Measurements from ENCODE around the gene AR. TPM values are rescaled to one million over a fixed set of nuclear protein-coding genes. Genes with fewer than 3 reads are reported as not detected.

Gene AR
- total and polyA plus RNA-seq, 2 of the 4 experiments (the other 2 are of a cell fraction), result 1.5 to 4.7 TPM

- CTCF ChIA-PET, result no interaction called here
- no peak overlapping the region for H4K8ac ChIP-seq (ENCODE audit: low read depth in 2 of 2, low read length in 2 of 2)
- H3K4ac ChIP-seq (ENCODE audit: low read depth, low read length), result no peak overlapping the region
- H3K18ac ChIP-seq (ENCODE audit: low read depth, low read length), result no peak overlapping the region
- H2BK15ac ChIP-seq (ENCODE audit: low read depth, low read length), result no peak overlapping the region
- H3K27me3 ChIP-seq (ENCODE audit: control insufficient read depth, insufficient read depth, low read length), result peaks cover 4% of the 10 kb centered on the region
- H3K4me3 ChIP-seq (ENCODE audit: insufficient read depth, low read depth, low read length), result no peak overlapping the region
- no peak overlapping the region for H4K5ac ChIP-seq (ENCODE audit: low read depth, low read length)
- POLR2A ChIA-PET (ENCODE audit: unreplicated experiment), result no interaction called here
- no peak overlapping the region for H4K91ac ChIP-seq (ENCODE audit: insufficient read depth, low read depth, low read length)
- no peak overlapping the region for H2AK9ac ChIP-seq (replicated peaks; ENCODE audit: low read depth, low read length, poor library complexity)
- dilution Hi-C loops (cut with HindIII; ENCODE audit: low sequenced_read_pairs, unreplicated experiment) (no loop called here), intact Hi-C loops (cut with micrococcal nuclease) (no loop called here), in situ Hi-C loops (cut with MboI; ENCODE audit: low sequenced_read_pairs) (no loop called here)
- H3K14ac ChIP-seq (replicated peaks; ENCODE audit: low read depth, low read length), result no peak overlapping the region
- no peak overlapping the region for H3K9ac ChIP-seq (ENCODE audit: low read depth, low read length)
- H3K9me1 ChIP-seq (ENCODE audit: insufficient read depth, low read length), result no peaks in the 10 kb centered on the region
- no peaks in the 10 kb centered on the region for H3K9me3 ChIP-seq (ENCODE audit: control insufficient read depth, insufficient read depth, low read length)
- DNase-seq, result no peak
- H4K20me1 ChIP-seq (ENCODE audit: insufficient read depth, low read length), result no peaks in the 10 kb centered on the region
- no peak overlapping the region for H3K23ac ChIP-seq (ENCODE audit: low read depth, low read length)
- no peaks in the 10 kb centered on the region for H3K4me1 ChIP-seq (ENCODE audit: control insufficient read depth, insufficient read depth, low read length)
- H3K56ac ChIP-seq (ENCODE audit: extremely low read depth, insufficient read depth, low read length), result no peak overlapping the region
- no CpG with 5 or more reads among the region's 2 CpGs for WGBS, 2 experiments (ENCODE audit: extremely low coverage in 2 of 2, insufficient read length in 1 of 2)
- H2BK5ac ChIP-seq (ENCODE audit: low read depth, low read length, poor library complexity, severe bottlenecking), result no peak overlapping the region
- ATAC-seq (ENCODE audit: low read depth), result no peak
- no peak overlapping the region for H3K27ac ChIP-seq (ENCODE audit: insufficient read depth, low read length)
- no peaks in the 10 kb centered on the region for H3K79me1 ChIP-seq (ENCODE audit: low read depth in 1 of 2, low read length in 2 of 2)
- H2BK20ac ChIP-seq (ENCODE audit: low read depth, low read length), result no peak overlapping the region
- TF ChIP-seq POLR2A (IDR thresholded peaks at IDR 0.05; ENCODE audit: low read depth, low read length), result no peak
- no TSS peak for BruUV-seq (replicated peaks)
- no peak overlapping the region for H2BK120ac ChIP-seq (ENCODE audit: low read depth, low read length)
- no peak overlapping the region for H3K4me2 ChIP-seq (ENCODE audit: low read depth, low read length)
- H2AFZ ChIP-seq (replicated peaks; ENCODE audit: low read length, poor library complexity), result no peak overlapping the region
- no peak overlapping the region for H2AK5ac ChIP-seq (ENCODE audit: low read depth, low read length)
- no peaks in the 10 kb centered on the region for H3K36me3 ChIP-seq (ENCODE audit: control insufficient read depth, insufficient read depth, low read length)
These were observed 189.0 kb downstream of the AR start for GRCh38 chrX:67732864-67733263.

Measured in IMR-90 (cell line).